Epithelial cell of proximal tubule (primary cell): ENCODE results near the gene PDE6A. TPM values are rescaled to one million over a fixed set of nuclear protein-coding genes. Genes with fewer than 3 reads are reported as not detected.

Source experiments
- DNase-seq: peaks from one replicate; pipeline ENCODE4 v3.0.0-alpha.2; 2011; ENCODE audit warnings: low read depth
- H3K4me3 ChIP-seq: 2 replicates; pipeline ENCODE4 v1.5.1; 2011; ENCODE audit warnings: low read depth, mild to moderate bottlenecking, low read length
- total RNA-seq: library from RNA; depleted of rRNA; stranded (reverse); fragments of >200 nt; gene quantifications from 2 replicates; pipeline ENCODE4 v1.2.3, GENCODE V29; 2015
- TF ChIP-seq, protein P1 (sequence below): conservative IDR thresholded peaks from 2 replicates; pipeline ENCODE4 v1.5.1; 2012; ENCODE audit warnings: low read depth, mild to moderate bottlenecking, low read length

PDE6A gene
- total RNA-seq = not detected in 2 replicates

DNA sequence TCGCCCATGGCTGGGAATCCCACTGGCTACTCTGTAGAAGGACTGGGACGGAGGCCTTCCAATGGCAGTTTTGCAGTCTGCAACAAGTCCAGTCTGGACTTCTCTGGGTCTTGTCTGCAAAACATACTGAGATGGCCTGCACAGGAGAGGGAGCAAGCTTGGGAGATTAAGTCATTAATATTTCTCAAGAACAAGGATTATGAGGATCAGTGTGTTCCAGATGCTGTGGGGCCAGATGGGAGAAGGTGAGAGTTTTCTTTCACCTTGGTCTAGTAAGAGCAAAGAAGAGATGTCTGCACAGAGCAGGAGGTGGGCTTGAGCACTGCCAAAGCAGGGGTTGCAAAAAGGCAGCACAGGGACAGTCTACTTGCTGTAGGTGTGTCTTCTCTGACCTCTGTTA, at the start of gene PDE6A:
TSS of gene PDE6A (minus strand) at position 128 of the 400 bp plus-strand sequence. CDS start at position 8, 120 bp downstream.
- no peak for DNase-seq
- TF ChIP-seq, protein P1, sequence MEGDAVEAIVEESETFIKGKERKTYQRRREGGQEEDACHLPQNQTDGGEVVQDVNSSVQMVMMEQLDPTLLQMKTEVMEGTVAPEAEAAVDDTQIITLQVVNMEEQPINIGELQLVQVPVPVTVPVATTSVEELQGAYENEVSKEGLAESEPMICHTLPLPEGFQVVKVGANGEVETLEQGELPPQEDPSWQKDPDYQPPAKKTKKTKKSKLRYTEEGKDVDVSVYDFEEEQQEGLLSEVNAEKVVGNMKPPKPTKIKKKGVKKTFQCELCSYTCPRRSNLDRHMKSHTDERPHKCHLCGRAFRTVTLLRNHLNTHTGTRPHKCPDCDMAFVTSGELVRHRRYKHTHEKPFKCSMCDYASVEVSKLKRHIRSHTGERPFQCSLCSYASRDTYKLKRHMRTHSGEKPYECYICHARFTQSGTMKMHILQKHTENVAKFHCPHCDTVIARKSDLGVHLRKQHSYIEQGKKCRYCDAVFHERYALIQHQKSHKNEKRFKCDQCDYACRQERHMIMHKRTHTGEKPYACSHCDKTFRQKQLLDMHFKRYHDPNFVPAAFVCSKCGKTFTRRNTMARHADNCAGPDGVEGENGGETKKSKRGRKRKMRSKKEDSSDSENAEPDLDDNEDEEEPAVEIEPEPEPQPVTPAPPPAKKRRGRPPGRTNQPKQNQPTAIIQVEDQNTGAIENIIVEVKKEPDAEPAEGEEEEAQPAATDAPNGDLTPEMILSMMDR = no peak
- H3K4me3 ChIP-seq = no peak within 1 kb of the TSS

DNA sequence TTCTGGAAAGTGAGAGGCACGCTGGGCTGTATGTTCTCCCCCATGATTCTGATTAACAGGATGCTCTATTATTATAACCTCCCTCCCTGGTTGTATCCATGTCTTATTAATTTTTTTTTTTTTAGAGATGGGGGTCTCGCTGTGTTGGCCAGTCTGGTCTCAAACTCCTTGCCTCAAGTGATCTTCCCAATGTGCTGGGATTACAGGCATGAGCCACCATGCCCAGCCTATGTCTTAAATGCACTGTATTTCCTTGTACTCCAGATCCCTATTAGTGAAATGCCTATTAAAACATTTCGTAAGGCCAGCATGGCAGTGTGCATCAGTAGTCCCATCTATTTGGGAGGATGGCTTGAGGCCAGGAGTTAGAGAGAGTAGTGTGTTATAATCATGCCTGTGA, 48.9 kb upstream of the PDE6A start:
- no peak for DNase-seq
- TF ChIP-seq, protein P1 = no peak
- H3K4me3 ChIP-seq = no peak overlapping the region

DNA sequence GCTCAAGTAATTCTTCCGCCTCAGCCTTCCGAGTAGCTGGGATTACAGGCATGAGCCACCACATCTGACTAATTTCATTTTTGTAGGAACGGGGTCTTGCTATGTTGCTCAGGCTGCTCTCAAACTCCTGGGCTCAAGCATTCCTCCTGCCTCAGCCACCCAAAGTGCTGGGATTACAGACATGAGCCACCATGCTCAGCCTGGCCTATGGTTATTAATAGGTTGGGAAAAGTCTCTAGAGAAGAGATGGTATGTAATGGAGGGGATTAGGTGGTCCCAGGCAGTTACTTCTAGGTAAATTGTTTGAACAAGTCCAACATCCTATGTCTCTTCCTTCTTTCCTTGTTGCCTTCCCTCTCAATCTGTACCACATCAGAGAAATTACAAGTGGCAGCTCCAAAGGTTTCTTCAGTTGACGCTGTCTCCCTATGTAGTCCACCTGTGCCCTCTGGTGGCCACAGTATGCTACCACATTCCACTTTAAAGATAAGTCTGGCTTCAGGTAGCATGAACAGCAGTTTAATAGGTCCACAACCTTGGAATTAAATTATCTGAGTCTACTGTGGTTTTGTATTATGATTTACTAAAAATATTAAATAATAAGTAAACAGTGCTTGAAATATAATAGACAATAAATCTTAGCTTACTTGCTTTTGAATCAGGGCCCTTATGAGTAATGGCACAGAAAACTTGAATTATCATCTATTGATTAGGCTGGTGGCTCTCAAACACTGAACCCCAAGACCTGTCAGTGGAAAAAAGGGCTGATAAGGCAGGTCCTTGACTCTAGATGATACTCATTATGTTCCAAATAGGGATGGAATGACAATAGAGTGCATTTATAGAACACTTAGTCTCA, 46.2 kb upstream of the PDE6A start:
- TF ChIP-seq, protein P1 = peak; percentile 97
- no peak overlapping the region for H3K4me3 ChIP-seq
- no peak for DNase-seq

DNA sequence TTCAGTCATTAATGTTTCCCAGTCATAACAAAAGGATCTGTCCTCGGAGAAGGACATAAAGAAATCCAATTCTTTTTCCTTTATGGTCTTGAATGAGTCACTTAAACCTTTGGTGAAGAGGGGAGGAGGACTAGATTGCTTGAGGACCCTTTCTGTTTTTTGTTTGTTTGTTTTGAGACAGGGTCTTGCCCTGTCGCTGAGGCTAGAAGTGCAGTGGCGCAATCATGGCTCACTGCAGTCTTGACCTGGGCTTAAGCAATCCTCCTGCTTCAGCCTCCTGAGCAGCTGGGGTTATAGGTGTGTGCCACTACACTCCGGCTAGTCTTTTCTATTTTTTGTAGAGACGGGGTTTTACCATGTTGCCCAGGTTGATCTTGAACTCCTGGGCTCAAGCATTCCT, 43.5 kb upstream of the PDE6A start:
- DNase-seq = no peak
- TF ChIP-seq, protein P1 = no peak
- H3K4me3 ChIP-seq = no peak overlapping the region

DNA sequence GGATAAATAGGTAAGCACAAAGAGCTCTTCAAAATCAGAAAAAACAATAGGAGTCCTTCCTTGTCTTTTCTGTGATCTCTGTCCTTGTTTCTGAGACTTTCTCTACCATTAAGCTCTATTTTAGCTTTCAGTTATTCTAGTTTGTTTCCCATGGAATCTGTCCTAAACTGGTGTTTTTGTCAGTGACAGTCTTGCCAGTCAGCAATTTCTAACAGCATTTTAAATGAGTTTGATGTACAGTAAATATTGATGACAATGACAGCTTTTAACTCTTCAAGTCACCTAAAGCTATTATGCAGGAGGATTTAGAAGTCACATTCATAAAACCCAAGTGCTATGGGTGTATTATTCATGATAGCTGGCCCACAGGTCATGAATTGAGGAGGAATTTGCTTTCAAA, 37.9 kb upstream of the PDE6A start:
- TF ChIP-seq, protein P1 = no peak
- H3K4me3 ChIP-seq = no peak overlapping the region
- DNase-seq = no peak

DNA sequence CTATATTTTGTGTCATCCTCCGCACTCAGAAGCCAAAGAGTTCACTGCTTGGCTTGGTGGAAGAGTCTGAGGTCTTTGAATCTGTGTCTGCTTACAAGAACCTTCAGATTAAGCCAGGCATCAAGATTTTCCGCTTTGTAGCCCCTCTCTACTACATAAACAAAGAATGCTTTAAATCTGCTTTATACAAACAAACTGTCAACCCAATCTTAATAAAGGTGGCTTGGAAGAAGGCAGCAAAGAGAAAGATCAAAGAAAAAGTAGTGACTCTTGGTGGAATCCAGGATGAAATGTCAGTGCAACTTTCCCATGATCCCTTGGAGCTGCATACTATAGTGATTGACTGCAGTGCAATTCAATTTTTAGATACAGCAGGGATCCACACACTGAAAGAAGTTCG, 36.6 kb upstream of the PDE6A start:
- H3K4me3 ChIP-seq = no peak overlapping the region
- DNase-seq = no peak
- TF ChIP-seq, protein P1 = no peak

DNA sequence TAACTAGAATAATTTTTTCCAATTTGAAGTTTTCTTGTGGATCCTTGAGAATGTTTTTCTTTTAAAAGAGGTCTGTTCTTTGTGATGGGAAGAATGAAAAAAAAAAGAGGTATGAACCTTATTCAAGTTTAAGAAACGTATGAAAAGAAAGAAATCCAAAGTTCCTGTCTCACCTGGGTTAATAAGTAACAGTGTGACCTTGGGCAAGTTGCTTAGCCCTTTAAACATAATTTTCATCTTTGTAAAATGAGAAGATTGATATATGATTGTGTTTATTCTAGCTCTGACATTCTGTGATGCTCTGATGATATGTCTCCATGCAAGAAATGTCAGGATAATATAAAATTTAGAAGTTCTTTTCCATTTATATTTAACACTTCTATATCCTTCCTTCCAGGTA, 35.3 kb upstream of the PDE6A start:
- DNase-seq = no peak
- TF ChIP-seq, protein P1 = no peak
- no peak overlapping the region for H3K4me3 ChIP-seq
